Stimulated activated CD4-positive, alpha-beta T cell treated with anti-CD3 and anti-CD28 coated beads, Interleukin-15, amount 100 ng/mL, for 1 hour (primary cell): ENCODE results near the gene NKD2.

Experiments
- DNase-seq, 2 donors: peaks; one replicate each; pipeline ENCODE4 v3.0.0-alpha.2; 2020; ENCODE audit warnings: low read depth in 1 of 2, low spot score in 1 of 2

The NKD2 gene

DNA sequence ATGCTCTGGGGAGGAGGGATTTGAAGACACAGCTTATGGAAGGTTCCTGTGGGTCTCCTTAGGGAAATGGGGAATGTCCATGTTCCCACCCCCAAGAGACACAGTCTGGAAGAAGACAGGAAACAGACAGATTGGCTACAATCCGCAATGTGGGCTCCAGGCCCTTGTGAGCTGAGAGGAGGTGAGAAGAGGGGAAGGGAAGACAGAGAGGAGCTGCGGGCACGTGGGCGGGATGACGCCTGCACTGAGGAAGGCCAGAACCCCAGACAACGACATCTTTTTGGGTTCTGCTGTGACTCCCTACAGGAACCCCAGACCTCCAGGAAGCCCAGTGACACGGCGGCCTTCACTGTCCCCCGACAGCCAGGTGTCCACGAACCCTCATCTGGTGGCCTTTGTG is 29.9 kb upstream of the NKD2 start:
- DNase-seq = no peak

DNA sequence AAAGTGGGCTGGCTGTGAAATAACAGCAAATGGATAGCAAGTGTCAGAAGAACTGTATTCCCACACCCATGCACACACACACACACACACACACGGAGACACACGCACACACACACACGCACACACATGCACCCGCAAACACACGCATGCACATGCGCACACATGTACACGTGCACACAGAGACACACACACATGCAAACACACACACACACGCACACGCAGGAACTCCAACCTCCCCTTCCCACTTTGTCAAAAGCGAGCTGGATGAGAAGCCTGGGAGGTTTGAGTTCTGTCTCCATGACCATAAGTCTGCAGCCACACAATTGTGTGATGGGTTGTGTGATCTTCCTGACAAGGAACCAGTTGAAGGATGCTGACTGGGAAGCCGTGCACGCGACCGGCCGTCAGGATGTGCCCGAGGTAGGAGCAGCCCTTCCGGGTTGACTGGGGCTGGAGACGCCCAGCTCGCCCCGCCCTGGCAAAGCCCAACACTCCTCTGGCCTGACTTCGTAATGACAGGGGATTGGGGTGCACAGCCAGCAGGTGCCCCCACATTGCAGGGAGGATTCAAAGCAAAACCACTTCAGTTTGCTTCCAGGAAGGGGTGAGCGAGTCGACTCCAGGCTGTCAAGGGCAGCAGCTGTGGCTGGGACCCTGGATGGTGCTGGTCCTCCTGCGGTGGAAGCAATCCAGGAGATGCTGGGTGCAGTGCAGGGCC is 29.3 kb upstream of the NKD2 start:
- DNase-seq = no peak

DNA sequence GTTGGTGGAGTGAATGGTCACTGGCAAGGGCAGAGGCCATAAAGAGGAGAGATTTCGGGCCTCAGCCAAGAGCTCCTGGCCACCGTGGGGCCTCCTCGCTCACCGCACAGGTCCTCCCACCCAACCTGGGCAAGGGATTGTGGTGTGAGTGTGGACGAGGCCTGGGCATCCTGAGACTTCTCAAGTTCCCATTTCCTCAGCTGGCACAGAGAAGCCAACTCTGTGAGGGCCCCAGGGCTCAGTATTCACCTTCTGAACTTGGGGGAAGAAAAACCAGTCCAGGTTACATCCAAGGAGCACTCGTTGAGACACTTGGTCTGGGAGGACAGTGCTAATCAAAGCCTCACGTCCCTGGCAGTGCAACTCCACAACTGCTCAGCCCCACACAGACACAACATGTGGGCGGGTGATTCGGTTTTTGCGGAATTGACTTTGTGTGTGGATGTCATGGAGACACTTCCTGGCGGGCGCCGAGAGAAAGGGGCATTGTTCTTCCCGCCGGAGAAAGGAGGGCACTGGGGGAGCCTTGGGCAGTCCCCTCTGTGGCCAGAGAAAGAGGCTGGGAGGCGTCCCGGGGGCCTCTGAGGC is 28.5 kb upstream of the NKD2 start:
- no peak for DNase-seq

DNA sequence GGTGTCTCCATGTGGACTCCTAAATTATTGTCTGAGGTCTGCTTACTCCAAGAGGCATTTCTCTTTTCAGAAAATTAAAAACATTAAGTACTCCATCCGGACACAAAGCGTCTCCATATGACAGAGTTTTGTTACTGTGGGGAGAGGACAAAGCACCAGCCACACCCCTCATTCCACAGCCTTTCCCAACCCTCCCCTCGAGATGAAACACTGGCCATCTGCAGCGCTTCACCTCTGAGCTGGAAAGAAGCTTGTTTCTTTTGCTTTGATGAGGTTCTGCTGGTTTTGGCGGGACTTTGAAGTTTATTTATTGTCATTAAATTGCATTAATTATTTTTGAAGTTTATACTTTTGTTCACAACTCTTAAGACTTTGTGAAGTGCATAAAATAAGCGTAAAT is 27.6 kb upstream of the NKD2 start:
- DNase-seq = no peak

DNA sequence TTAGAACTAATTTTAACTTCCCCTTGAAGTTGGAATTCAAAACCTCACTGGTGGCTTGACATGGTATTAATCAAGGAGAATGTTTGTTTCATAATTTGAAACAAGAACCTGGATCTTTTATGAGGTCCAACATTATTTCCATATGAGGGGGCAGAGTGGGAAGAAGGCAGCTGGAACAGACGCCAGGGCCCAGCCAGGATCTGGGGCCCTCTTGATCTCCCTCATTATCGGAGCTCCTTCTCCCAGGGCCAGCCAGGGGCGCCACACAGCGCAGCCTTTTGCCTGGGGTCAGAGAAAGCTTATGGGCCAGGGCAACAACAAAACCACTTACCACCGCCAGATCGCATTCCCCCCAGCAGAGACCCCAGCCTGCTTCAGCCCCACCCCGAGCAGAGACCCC is 27.1 kb upstream of the NKD2 start:
- no peak for DNase-seq

DNA sequence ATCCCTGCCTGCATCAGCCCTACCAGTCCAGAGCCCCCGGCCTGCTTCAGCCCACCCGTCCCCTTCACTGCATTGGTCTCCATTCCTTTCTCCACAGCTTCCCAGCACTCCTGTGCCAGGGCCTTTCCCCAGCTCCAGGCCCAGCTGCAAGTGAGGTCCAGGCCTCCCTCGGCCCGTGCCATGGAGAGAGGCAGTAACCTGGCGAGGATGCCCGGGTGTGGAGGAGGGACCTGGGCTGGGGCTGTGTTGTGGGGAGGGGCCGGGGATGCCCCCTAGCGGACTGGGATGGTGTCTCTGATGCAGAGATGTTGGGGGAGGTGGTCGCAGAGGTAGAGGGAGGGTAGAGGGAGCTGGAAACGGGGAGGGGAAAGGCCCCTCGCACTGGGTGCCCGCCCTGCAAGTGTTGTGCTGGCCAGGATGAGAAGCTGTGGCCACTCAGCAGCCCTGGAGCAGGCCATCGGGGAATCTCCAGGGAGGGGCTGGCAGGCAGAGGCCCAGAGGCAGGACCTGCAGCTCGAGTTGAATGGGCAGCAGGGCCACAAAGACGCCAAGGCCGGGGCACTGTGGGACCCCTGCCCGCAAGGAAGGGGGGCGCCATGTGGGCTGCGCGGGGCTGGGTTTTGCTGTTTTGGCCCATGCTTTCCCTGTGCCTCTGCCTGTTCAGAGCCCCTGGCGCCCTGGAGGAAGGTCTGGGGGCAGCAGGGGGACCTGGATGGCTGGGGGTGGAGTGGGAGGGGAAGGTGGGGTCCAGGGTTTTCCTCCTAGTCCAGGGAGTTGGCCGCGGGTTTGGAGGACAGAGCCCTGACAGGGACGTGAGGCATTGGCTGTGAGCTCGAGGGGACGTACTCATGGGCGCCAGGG is 26.0 kb upstream of the NKD2 start:
- DNase-seq = no peak

DNA sequence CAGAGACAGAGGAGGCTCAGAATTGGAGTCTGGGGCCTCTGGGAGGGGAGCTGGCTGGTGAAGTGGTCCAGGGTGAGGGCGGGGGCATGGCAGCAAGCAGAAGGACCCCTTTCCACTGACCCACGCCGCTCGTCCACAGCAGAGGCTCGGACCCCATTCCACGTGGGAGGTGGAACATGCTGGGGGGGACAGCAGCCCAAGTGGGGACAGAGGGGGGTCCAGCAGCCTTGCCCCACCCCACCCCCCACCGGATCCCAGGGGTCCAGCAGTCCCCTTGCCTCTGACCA is 25.4 kb upstream of the NKD2 start:
- no peak for DNase-seq

DNA sequence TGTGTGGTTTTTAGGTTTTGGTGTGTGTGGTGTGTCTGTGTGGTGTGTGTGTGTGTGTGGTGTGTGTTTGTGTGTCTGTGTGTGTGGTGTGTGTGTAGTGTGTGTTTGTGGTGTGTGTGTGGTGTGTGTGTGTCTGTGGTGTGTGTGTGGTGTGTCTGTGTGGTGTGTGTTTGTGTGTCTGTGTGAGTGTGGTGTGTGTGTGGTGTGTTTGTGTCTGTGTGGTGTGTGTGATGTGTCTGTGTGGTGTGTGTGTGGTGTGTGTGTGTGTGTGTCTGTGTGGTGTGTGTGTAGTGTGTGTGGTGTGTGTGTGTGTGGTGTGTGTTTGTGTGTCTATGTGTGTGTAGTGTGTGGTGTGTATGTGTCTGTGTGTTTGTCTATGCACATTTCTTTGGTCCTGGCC is 25.0 kb upstream of the NKD2 start:
- DNase-seq = no peak

DNA sequence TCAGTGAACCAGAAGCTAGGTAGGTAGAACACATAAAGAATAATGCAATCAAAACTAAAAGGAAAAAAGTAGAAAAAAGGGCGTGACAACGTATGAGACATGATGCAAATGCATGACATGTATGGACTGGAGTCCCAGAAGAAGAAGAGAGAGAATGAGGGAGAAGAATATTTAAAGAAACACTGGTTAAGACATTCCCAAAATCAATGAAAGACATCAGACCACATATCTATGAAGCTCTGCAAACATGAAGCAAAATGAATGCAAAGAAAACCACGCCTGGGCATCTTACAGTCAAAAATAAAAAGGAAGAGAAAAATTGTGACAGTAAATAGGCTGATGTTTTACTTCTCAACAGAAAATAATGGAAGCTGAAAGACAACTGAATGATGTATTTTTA is 23.8 kb upstream of the NKD2 start:
- DNase-seq = no peak

DNA sequence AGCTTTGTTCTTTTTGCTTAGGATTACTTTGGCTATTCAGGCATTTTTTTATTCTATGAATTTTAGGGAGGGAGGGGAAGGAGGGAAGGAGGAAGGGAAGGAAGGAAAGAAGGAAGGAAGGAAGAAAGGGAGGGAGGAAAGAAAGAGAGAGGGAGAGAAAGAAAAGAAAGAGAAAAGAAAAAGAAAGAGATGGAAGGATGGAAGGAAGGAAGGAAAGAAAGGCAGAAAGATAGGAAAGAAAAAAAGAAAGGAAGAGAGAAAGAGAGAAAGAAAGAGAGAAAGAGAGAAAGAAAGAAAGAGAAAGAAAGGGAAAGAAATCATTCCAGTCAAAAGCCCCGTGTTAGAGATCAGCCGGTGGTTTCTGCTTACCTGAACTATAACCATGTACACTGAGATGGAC is 20.8 kb upstream of the NKD2 start:
- DNase-seq = no peak

DNA sequence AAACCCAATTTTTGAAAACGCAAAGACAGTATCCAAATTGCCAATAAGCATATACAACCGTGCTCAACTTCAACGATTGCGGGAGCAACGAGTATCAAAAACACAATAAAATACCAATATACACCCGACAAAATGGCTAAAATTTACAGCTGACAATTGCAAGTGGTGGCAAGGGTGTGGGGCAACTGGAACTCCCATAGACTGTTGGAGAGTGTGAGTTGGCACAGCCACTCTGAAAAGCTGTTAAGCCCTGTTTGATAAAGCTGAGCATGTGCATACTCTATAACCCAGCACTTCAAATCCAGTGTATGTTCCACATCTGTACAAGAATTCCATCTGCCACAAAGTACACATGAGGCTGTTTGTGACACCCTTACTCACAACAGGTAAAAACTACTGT is 20.3 kb upstream of the NKD2 start:
- DNase-seq = no peak

DNA sequence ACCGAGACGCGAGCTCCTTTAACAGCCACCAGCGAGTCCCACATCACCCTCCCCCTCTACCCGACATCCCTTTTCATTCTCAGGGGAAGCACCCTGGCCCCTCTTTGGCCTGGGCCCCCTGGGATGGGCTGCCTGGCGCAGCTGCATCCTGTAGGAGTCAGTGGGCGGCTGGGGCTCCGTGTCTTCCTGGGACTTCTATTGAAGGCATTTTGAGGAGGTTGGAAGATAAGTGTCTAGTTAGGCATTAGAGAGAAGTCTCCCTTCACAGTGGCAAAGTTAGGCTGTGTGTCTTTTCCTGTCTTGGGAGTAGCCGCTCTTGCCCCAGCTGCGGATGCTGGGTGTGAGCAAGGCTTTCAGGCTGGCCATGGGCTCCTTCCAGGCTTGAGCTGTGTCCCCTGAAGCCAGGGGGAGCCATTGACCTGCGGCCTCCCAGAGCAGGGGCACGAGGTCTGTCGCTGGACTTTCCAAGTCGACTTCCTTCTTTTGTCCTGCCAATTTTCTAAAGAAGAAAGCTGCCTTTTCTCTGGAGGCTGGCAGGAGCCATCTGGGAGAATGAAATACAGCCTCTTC is 18.6 kb upstream of the NKD2 start:
- DNase-seq = no peak

DNA sequence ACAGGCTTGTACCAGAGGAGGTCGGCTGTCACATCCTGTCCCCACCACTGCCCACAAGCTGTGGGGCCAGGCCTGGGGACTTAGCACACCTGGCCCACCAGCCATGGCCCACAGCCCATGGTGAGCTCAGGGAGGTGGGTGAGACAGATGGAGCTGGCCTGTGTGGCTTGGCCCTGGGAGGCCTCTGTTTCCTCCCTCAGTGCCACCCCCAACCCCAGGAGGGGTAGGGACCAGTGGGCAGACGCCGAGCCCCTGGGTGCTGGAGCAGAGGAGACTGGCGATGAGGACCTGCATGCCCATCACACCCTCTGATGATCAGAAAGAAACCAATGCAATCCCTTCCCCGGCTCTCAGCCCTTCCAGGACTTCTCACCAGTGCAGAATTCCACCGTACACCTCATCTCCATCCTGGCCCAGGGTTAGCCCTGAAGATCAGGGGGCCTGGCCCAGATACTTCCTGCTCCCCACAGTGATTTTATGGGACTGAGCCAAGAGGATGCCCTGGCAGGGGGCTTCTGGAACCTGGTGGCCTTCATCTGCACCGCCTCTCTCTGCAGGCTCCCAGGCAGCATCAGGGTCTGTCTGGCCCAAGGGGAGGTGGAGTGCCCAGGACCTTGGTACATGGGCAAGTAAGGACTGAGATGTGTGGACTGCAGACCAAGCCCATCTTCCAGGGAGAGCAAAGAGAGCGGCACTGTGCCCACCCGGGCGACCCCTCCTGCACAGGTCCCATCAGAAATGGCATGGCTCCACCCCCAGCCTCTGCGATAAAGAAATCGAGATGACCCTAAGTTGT is 16.9 kb upstream of the NKD2 start:
- no peak for DNase-seq

DNA sequence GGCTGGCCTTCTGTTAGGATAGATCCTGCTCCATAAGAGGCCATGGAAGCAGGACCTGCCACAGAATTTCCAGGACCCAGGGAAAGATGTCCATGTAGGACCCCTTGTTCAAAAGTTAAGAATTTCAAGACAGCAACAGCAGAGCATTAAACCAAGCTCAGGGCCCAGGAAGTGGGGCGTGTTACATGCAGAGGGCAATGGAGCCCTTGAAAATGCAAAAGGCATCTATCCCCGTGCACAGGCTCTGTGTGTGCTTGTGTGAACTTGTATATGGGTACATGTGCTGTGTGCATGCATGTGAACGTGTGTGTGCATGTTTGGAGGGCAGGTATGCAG is 14.4 kb upstream of the NKD2 start:
- no peak for DNase-seq

DNA sequence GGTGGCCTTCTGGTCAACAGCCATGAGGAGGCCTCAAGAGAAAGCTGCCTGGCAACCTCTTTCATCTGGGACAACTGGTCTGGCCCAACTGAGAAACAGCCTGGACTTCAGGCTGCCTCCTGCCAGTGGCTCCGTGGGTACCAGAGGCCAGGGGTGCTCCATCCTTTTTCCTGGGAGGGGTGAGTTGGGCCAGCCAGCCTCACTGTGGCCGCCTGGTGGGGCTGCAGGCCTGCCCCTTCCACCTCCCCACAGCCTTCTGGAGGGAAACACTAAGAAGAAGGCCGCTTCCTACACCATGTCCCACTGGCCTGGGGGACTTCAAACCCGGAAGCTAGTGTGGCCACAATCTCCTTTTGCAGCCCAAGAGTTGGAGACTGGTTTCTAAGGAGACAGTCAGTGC is 13.8 kb upstream of the NKD2 start:
- no peak for DNase-seq

DNA sequence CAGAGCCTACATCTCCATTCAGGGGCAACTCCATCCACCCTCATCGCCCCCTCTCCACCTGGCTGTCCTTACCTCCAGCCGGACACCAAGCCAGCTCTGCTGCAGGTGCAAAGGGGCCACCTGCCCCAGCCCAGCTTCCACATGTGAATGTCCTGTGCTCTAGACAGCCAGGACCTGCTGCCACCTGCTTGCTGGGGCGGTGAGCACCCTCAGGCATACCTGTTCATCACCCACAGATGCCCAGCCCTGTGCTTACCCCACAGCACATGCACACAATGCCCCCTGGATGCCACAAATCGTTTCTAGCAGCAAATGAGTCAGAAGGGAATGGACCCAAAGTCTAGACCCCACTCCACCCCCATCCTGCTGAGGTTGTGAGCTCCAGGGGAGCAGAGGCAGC is 13.3 kb upstream of the NKD2 start:
- no peak for DNase-seq

DNA sequence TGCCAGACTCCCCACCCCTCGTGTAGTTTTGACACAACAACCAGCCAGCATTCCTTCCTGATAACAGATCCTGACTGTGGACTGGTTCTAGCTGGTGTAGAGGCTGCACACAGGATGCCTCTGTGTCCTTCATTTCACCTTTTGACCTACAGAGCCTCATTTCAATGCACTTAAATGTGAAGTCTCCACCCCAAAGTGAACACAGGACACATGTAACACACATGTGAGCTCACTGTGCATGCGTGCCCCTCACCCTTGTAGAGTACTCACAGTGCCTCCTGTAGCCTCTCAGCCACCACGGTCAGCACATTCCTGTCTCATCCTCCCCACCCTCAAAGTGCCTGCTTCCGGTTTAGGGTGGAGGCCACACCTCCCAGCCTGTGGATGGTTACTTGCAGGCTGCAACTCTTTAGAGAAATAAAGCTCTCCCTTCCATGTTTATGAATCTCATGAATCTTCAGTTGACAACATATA is 11.6 kb upstream of the NKD2 start:
- DNase-seq = no peak

DNA sequence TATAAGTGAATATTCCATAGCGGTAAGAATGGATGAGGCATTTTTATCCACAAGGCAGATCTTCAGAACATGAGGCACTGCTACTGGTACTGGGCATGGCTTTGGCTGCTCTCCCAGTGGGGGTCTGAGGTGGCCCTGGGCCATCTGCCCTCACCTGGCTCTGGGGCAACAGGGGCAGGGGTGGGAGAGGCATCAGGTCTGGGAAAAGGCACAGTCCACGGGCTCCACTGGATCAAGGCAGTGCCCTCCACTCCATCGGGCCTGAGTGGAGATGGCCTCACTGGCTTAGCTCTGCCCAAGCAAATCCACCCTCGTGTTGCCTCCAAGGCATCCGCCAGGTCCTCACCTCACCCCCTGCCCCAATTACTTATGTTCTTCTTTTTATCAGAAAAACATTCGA is 10.9 kb upstream of the NKD2 start:
- DNase-seq = no peak

DNA sequence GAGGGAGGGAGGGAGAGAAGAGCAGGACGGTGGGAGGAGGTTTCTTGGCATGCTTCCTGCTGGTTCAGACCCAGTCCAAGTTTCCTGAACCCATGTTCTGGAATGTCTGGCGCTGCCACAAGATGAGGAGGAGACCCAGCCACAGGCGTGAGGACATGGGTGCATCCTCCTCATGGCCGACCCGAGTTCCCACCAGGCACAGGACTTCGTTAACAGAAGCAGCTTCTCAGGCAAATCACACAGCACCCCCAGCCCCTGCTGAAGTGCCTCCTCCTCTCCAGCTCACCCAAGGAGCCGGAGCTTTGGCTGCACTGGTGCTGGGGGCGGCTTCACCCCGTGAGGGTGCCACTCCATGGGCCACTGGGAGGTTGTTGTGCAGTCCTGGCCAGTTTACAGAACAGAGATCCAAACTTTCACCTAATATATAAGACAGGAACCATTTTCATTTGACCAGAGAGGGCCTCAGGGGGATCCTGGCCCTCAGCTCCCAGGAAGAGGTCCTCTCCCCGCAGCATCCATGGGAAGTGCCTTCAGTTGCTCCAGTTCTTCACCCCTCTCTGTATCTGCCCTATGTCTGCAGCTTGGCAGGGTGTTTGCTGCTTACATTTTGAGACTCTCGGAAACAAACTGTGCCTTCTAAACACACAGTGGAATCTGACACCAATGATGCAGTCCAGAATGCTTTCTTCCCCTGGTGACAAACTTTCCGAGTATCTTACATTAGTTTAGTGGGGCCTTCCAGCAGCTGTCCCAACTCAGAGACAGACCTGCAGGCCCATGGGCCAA is 10.2 kb upstream of the NKD2 start:
- DNase-seq = no peak

DNA sequence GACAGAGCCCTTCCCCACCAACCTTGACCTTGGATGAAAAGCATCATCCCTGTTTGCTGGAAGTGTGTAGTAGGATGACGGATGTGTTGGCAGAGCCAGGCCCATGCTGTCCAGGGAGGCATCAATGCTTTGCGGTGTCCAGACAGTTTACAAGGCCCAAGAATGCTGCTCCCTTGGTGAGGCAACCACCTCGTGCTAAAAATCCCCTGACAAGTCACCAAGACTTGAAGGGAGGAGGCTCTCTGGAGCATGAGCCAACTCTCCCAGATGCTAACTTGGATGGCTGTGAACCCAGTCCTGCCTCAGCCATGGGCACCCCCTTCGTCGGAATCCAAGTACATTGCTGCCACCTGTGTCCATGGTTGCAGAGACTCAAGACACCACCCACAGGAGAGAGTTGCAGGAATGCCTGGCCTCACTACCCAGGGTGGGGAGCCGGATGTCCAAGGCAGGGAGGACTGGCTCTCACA is 9.5 kb upstream of the NKD2 start:
- no peak for DNase-seq

DNA sequence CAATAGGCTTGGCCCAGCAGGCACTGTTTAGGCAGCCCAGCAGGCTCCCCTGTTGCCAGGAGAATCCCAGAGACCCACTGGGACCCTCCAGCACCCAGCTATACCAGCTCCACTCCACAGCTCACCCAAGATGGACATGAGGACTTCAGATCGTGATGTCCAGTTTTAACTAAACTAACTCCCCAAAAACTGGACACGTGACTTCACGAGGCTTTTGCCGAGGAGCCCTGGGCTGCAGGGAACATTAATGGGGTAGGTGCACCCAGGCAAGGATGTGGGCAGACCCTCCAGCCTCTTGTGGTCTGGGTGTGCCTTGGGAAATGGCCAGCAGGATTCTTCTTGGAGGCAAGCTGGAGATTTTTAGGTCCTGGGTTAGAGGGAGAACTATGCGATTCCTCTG is 8.9 kb upstream of the NKD2 start:
- DNase-seq = no peak
